HCT116 (cell line): ENCODE data around the gene ARHGAP10. TPM values are rescaled to one million over a fixed set of nuclear protein-coding genes. Genes with fewer than 3 reads are reported as not detected.

Experiments used
- ATAC-seq: fragments of 200-7000 bp; cut with Tn5 transposase; 2 replicates; pipeline ENCODE4 v1.9.1; 2020; ENCODE audit warnings: mild to moderate bottlenecking, moderate library complexity
- BruUV-seq: library from RNA; stranded (reverse); fragments of 400-500 nt; replicated peaks from 2 replicates; lab custom pipeline; 2021; lab: Mats Ljungman, UMichigan
- CTCF ChIA-PET: fragments of 300-600 bp; sonication (Branson Sonifier 250); formaldehyde crosslinking; loops from one replicate; lab custom pipeline; 2021; ENCODE audit warnings: antibody characterized with exemption; lab: Charles Lee
- POLR2A ChIA-PET: fragments of 300-600, 350-600 bp; sonication (Branson Sonifier 250); formaldehyde crosslinking; loops from one replicate; lab custom pipeline; 2021; ENCODE audit warnings: antibody characterized with exemption; lab: Charles Lee
- RAD21 ChIA-PET, 2 experiments: fragments of 300-600 bp; sonication (Branson Sonifier 250); formaldehyde crosslinking; loops; one replicate each; lab custom pipeline; 2023; ENCODE audit warnings: low total read pairs in 2 of 2; ENCODE audit not compliant: uncharacterized antibody in 2 of 2, unreplicated experiment in 2 of 2, low non-redundant PET in 1 of 2; lab: Charles Lee
- DNase-seq: peaks from one replicate; pipeline ENCODE4 v3.0.0-alpha.2; 2010; ENCODE audit warnings: low read depth, low spot score
- H2AFZ ChIP-seq: fragments of 200-600 bp; shearing (Covaris generic), sonication (generic); 2 replicates; pipeline ENCODE4 v1.6.1; 2017; ENCODE audit warnings: low read depth, mixed run types, mixed read lengths, antibody characterized with exemption, low read length; ENCODE audit not compliant: poor library complexity, severe bottlenecking
- H3K27ac ChIP-seq: 2 replicates; pipeline ENCODE4 v1.5.1; 2012; ENCODE audit warnings: low read depth, low read length
- H3K27me3 ChIP-seq: fragments of 200-600 bp; sonication (generic); 2 replicates; pipeline ENCODE4 v1.6.1; 2016; ENCODE audit warnings: mixed run types, low read length, mixed read lengths; ENCODE audit not compliant: insufficient read depth
- H3K36me3 ChIP-seq, 2 experiments: fragments of 200-500 bp in 1 of 2; fragments of 200-600 bp in 1 of 2; sonication (Bioruptor generic) in 1 of 2; sonication (generic) in 1 of 2; 2 replicates each; pipeline versions ENCODE4 v1.5.1 to v1.6.1; 2014 to 2016; ENCODE audit warnings: low read length in 2 of 2, inconsistent platforms in 1 of 2, mixed read lengths in 1 of 2, mixed run types in 1 of 2; ENCODE audit not compliant: insufficient read depth in 2 of 2, control insufficient read depth in 1 of 2
- H3K4me1 ChIP-seq, 2 experiments: fragments of 200-600 bp in 1 of 2; sonication (generic) in 1 of 2; 2 replicates each; pipeline versions ENCODE4 v1.5.1 to v1.6.1; 2012 to 2017; ENCODE audit warnings: low read length in 2 of 2, inconsistent platforms in 1 of 2, mild to moderate bottlenecking in 1 of 2, mixed read lengths in 1 of 2, mixed run types in 1 of 2, moderate library complexity in 1 of 2; ENCODE audit not compliant: insufficient read depth in 2 of 2, control insufficient read depth in 1 of 2
- H3K4me2 ChIP-seq: fragments of 200-600 bp; sonication (generic); 2 replicates; pipeline ENCODE4 v1.6.1; 2017; ENCODE audit warnings: mixed run types, low read length, mixed read lengths
- H3K4me3 ChIP-seq, 2 experiments: fragments of 200-600 bp in 1 of 2; sonication (generic) in 1 of 2; replicated peaks in 1 of 2; 2 replicates each; pipeline ENCODE4 v1.5.1; 2011 to 2016; ENCODE audit warnings: low read length in 2 of 2, control low read depth in 1 of 2, low read depth in 1 of 2, mild to moderate bottlenecking in 1 of 2, mixed read lengths in 1 of 2, mixed run types in 1 of 2
- H3K79me2 ChIP-seq: fragments of 200-600 bp; sonication (generic); 2 replicates; pipeline ENCODE4 v1.6.1; 2017; ENCODE audit warnings: mild to moderate bottlenecking, mixed run types, low read length, moderate library complexity, mixed read lengths; ENCODE audit not compliant: insufficient read depth
- H3K9ac ChIP-seq: fragments of 200-600 bp; sonication (generic); 2 replicates; pipeline ENCODE4 v1.6.1; 2016; ENCODE audit warnings: low read length, mixed read lengths
- H3K9me2 ChIP-seq: fragments of 200-600 bp; sonication (generic), shearing (Covaris generic); 2 replicates; pipeline ENCODE4 v1.6.1; 2017; ENCODE audit warnings: mixed run types, mild to moderate bottlenecking, moderate library complexity; ENCODE audit not compliant: insufficient read depth
- H3K9me3 ChIP-seq, 2 experiments: fragments of 200-500 bp in 1 of 2; fragments of 200-600 bp in 1 of 2; sonication (Bioruptor generic) in 1 of 2; sonication (generic) in 1 of 2; 2 replicates each; pipeline ENCODE4 v1.6.1; 2014 to 2017; ENCODE audit warnings: low read length in 2 of 2, mixed read lengths in 2 of 2, inconsistent platforms in 1 of 2, low read depth in 1 of 2, mild to moderate bottlenecking in 1 of 2, mixed run types in 1 of 2, moderate library complexity in 1 of 2; ENCODE audit not compliant: control insufficient read depth in 1 of 2, insufficient read depth in 1 of 2
- H4K20me1 ChIP-seq: fragments of 200-600 bp; sonication (generic), shearing (Covaris generic); 2 replicates; pipeline ENCODE4 v1.6.1; 2017; ENCODE audit warnings: mixed run types, mild to moderate bottlenecking, moderate library complexity; ENCODE audit not compliant: insufficient read depth
- CBX3 ChIP-seq: IDR thresholded peaks from 2 replicates; pipeline ENCODE4 v1.6.1; 2012; ENCODE audit warnings: low read depth
- CEBPB ChIP-seq: IDR thresholded peaks from 2 replicates; pipeline ENCODE4 v1.6.1; 2012; ENCODE audit warnings: low read depth
- CTCF ChIP-seq, 3 experiments: fragments of 200-600 bp in 1 of 3; sonication (generic) in 1 of 3; IDR thresholded peaks in 2 of 3; conservative IDR thresholded peaks in 1 of 3; 2 replicates each; pipeline ENCODE4 v1.5.1; 2012 to 2017; ENCODE audit warnings: low read depth in 2 of 3, low read length in 2 of 3, antibody characterized with exemption in 1 of 3, borderline replicate concordance in 1 of 3, control low read depth in 1 of 3, mild to moderate bottlenecking in 1 of 3, mixed read lengths in 1 of 3, mixed run types in 1 of 3, moderate library complexity in 1 of 3; ENCODE audit not compliant: insufficient read depth in 1 of 3
- JUND ChIP-seq: IDR thresholded peaks from 2 replicates; pipeline ENCODE4 v1.6.1; 2012
- TCF7L2 ChIP-seq: IDR thresholded peaks from 2 replicates; pipeline ENCODE4 v1.7.0; 2011; ENCODE audit warnings: borderline replicate concordance, inconsistent platforms; ENCODE audit not compliant: insufficient read depth, insufficient read length; ENCODE audit errors: extremely low read depth
- ZNF274 ChIP-seq: fragments of 200-500 bp; sonication (Bioruptor generic); IDR thresholded peaks from 2 replicates; pipeline ENCODE4 v1.6.1; 2014; ENCODE audit warnings: mild to moderate bottlenecking, low read depth, low read length, inconsistent platforms
- intact Hi-C: fragments of 100-400 bp; cut with micrococcal nuclease; formaldehyde crosslinking; loops from 2 replicates; pipeline ENCODE4 v1.10.0; 2022
- total RNA-seq: library from RNA; stranded (reverse); gene quantifications from one replicate; pipeline ENCODE4 v1.2.1, GENCODE V29; 2021; ENCODE audit not compliant: unreplicated experiment

The ARHGAP10 gene
- total RNA-seq, 1 experiment from 2014 or later, result 24.7 TPM

GRCh38 chr4:148101235-148101634, 369.3 kb downstream of the ARHGAP10 start (continued):
- TF ChIP-seq CTCF (IDR thresholded peaks at IDR 0.05 in 2 of 3, conservative IDR thresholded peaks at IDR 0.05 in 1 of 3; ENCODE audit: borderline replicate concordance in 1 of 3, insufficient read depth in 1 of 3, low read depth in 2 of 3, low read length in 2 of 3), result no peak

- H3K4me3 ChIP-seq, result no peak overlapping the region
- H3K4me1 ChIP-seq, result no peaks in the 10 kb centered on the region
- H3K27ac ChIP-seq, result no peak overlapping the region
- no peak overlapping the region for H3K9ac ChIP-seq
- no peak overlapping the region for H3K4me2 ChIP-seq
- intact Hi-C loops, result no loop called here
- POLR2A ChIA-PET, result no interaction called here
- CTCF ChIA-PET, result no interaction called here
- H3K27me3 ChIP-seq, result no peaks in the 10 kb centered on the region
- TF ChIP-seq CBX3, result no peak
- TF ChIP-seq JUND, result no peak
- no peak for TF ChIP-seq CEBPB
- TF ChIP-seq ZNF274, result no peak
- TF ChIP-seq TCF7L2, result no peak
- H3K79me2 ChIP-seq, result no peaks in the 10 kb centered on the region
- no peaks in the 10 kb centered on the region for H3K9me3 ChIP-seq
- H3K36me3 ChIP-seq, result no peaks in the 10 kb centered on the region
- BruUV-seq, result no TSS peak
- H3K9me2 ChIP-seq, result no peaks in the 10 kb centered on the region
- no peak for ATAC-seq
- RAD21 ChIA-PET, result no interaction called here
- no peaks in the 10 kb centered on the region for H4K20me1 ChIP-seq
- DNase-seq, result no peak
- H2AFZ ChIP-seq, result no peak overlapping the region
Measured at GRCh38 chr4:148101790-148102189, 369.9 kb downstream of the ARHGAP10 start.
